ENCODE results near the gene PARD3.

PARD3 gene

DNA sequence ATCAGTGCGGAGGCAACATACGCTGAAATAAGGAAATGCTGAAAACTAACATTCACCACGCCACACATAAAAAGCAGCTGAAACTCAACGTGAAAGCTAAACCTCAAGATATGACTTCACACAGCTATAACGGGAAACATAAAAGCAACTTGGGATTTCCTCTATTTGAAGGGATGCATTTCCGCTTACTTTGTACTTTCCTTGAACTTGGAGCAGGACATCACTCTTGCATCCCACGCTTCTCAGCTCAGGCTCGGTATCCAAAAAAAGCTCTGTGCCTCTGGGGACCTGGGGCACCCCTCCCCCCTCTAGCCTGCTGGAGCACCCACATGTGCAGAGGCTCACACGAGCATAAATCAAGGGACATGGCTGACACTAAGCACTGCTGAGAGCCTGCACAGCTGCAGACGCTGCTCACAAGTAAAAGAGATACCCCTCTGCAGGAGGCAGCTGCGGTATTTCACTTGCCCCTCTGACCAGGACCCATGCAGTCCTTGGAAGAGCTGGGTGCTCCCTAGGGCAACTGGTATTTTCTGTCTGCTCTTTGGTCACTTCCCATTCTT is 34.2 kb downstream of the PARD3 start:
- Histone ChIP-seq H3K36me3 (ENCODE audit: insufficient read depth, low read length) (no peaks in the 10 kb centered on the region), H3K4me3 (ENCODE audit: low read depth, low read length) (peak overlapping the region; percentile 35; the same call in 1 of the 2 replicates), H3K79me2 (ENCODE audit: control insufficient read depth, insufficient read depth, low read length, unreplicated experiment) (peaks cover 28% of the 10 kb centered on the region), H3K27me3 (ENCODE audit: insufficient read depth, low read length) (no peaks in the 10 kb centered on the region), H3K27ac (ENCODE audit: low read depth, low read length) (no peak overlapping the region; the same call in 1 of the 2 replicates), H3K4me1 (ENCODE audit: control insufficient read depth, insufficient read depth, low read length, unreplicated experiment) (peaks cover 28% of the 10 kb centered on the region), H2AFZ (ENCODE audit: low read length, unreplicated experiment) (no peak overlapping the region)

- no peaks in the 10 kb centered on the region for H3K27me3 ChIP-seq (ENCODE audit: insufficient read depth, low read length)
- no peak overlapping the region for H3K4me3 ChIP-seq (ENCODE audit: low read depth, low read length)
- H3K4me1 ChIP-seq (ENCODE audit: control insufficient read depth, insufficient read depth, low read length, unreplicated experiment): peaks cover 28% of the 10 kb centered on the region
- peaks cover 45% of the 10 kb centered on the region for H3K79me2 ChIP-seq (ENCODE audit: control insufficient read depth, insufficient read depth, low read length, unreplicated experiment)
- H3K36me3 ChIP-seq (ENCODE audit: insufficient read depth, low read length): no peaks in the 10 kb centered on the region
- H2AFZ ChIP-seq (ENCODE audit: low read length, unreplicated experiment): no peak overlapping the region
- no peak overlapping the region for H3K27ac ChIP-seq (ENCODE audit: low read depth, low read length)
Observed at GRCh38 chr10:34778237-34778636, 36.9 kb downstream of the PARD3 start.

DNA sequence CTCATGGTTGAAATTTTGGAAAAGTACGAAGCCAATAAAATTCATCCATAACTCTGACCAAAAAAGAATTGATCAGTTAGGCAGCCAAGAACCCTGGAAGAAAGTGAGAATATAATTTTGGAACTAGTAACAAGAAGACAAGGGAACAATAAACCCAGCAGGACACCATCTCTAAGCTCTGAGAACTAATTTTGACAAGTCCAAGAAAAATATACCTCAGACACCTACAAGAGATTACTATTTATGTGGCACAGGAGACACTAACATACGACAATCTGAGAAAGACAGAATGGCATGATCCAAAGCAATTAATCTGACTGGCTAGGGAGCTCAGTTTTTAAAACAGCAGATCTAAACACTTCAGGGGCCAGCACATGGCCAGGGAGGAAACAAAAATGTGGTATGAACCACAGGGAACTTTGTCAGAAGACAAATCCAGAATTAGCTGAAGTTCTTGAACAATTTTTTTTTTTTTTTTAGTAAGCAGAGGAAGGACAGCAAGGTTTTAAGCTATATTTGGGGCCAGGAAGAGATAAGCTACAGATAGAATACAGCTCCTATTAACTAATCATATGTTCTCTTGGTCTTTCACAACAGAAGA is 38.9 kb downstream of the PARD3 start:
- Histone ChIP-seq H3K36me3 (ENCODE audit: insufficient read depth, low read length) (no peaks in the 10 kb centered on the region), H3K27me3 (ENCODE audit: insufficient read depth, low read length) (no peaks in the 10 kb centered on the region), H2AFZ (ENCODE audit: low read length, unreplicated experiment) (no peak overlapping the region), H3K4me3 (ENCODE audit: low read depth, low read length) (no peak overlapping the region), H3K27ac (ENCODE audit: low read depth, low read length) (no peak overlapping the region), H3K79me2 (ENCODE audit: control insufficient read depth, insufficient read depth, low read length, unreplicated experiment) (peaks cover 44% of the 10 kb centered on the region), H3K4me1 (ENCODE audit: control insufficient read depth, insufficient read depth, low read length, unreplicated experiment) (peaks cover 16% of the 10 kb centered on the region)

GRCh38 chr10:34775044-34775637 is 40.0 kb downstream of the PARD3 start:
- no peak overlapping the region for H3K4me3 ChIP-seq (ENCODE audit: low read depth, low read length)
- H3K27ac ChIP-seq (ENCODE audit: low read depth, low read length): no peak overlapping the region
- peaks cover 5% of the 10 kb centered on the region for H3K4me1 ChIP-seq (ENCODE audit: control insufficient read depth, insufficient read depth, low read length, unreplicated experiment)
- H3K79me2 ChIP-seq (ENCODE audit: control insufficient read depth, insufficient read depth, low read length, unreplicated experiment): peaks cover 45% of the 10 kb centered on the region
- H2AFZ ChIP-seq (ENCODE audit: low read length, unreplicated experiment): no peak overlapping the region
- H3K27me3 ChIP-seq (ENCODE audit: insufficient read depth, low read length): no peaks in the 10 kb centered on the region
- no peaks in the 10 kb centered on the region for H3K36me3 ChIP-seq (ENCODE audit: insufficient read depth, low read length)

- H3K79me2 ChIP-seq (ENCODE audit: control insufficient read depth, insufficient read depth, low read length, unreplicated experiment): peaks cover 44% of the 10 kb centered on the region
- peaks cover 6% of the 10 kb centered on the region for H3K4me1 ChIP-seq (ENCODE audit: control insufficient read depth, insufficient read depth, low read length, unreplicated experiment)
- H3K36me3 ChIP-seq (ENCODE audit: insufficient read depth, low read length): no peaks in the 10 kb centered on the region
- no peaks in the 10 kb centered on the region for H3K27me3 ChIP-seq (ENCODE audit: insufficient read depth, low read length)
- H3K4me3 ChIP-seq (ENCODE audit: low read depth, low read length): no peak overlapping the region
- H3K27ac ChIP-seq (ENCODE audit: low read depth, low read length): no peak overlapping the region
- H2AFZ ChIP-seq (ENCODE audit: low read length, unreplicated experiment): no peak overlapping the region
Observed at GRCh38 chr10:34773636-34774630, 41.2 kb downstream of the PARD3 start.

DNA sequence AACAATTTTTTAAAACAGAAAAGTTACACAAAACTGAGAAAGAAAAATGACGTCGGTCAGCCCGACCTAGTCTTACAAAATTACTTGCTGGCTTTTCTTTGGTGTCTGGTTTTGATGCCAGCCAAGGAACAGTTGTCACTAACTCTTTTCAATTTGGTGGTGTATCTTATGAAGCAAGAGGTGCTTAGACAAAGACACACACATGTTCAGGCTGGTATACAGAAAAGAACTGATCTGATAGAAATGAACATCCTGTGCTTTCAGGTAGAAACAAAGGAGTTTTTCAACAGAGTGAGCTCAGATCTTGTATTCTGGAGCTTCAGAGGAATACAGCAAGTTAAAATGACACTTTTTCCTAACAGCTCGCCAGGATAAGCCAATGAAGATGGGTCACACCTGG is 43.6 kb downstream of the PARD3 start:
- peaks cover 5% of the 10 kb centered on the region for H3K4me1 ChIP-seq (ENCODE audit: control insufficient read depth, insufficient read depth, low read length, unreplicated experiment)
- H3K4me3 ChIP-seq (ENCODE audit: low read depth, low read length): no peak overlapping the region
- no peak overlapping the region for H2AFZ ChIP-seq (ENCODE audit: low read length, unreplicated experiment)
- no peak overlapping the region for H3K27ac ChIP-seq (ENCODE audit: low read depth, low read length)
- no peaks in the 10 kb centered on the region for H3K27me3 ChIP-seq (ENCODE audit: insufficient read depth, low read length)
- H3K79me2 ChIP-seq (ENCODE audit: control insufficient read depth, insufficient read depth, low read length, unreplicated experiment): peaks cover 37% of the 10 kb centered on the region
- no peaks in the 10 kb centered on the region for H3K36me3 ChIP-seq (ENCODE audit: insufficient read depth, low read length)

- Histone ChIP-seq H3K36me3 (ENCODE audit: insufficient read depth, low read length) (no peaks in the 10 kb centered on the region), H3K27ac (ENCODE audit: low read depth, low read length) (no peak overlapping the region), H3K79me2 (ENCODE audit: control insufficient read depth, insufficient read depth, low read length, unreplicated experiment) (peaks cover 34% of the 10 kb centered on the region), H2AFZ (ENCODE audit: low read length, unreplicated experiment) (no peak overlapping the region), H3K4me1 (ENCODE audit: control insufficient read depth, insufficient read depth, low read length, unreplicated experiment) (peaks cover 5% of the 10 kb centered on the region), H3K4me3 (ENCODE audit: low read depth, low read length) (no peak overlapping the region), H3K27me3 (ENCODE audit: insufficient read depth, low read length) (no peaks in the 10 kb centered on the region)
Observed at GRCh38 chr10:34771106-34771505, 44.0 kb downstream of the PARD3 start.

DNA sequence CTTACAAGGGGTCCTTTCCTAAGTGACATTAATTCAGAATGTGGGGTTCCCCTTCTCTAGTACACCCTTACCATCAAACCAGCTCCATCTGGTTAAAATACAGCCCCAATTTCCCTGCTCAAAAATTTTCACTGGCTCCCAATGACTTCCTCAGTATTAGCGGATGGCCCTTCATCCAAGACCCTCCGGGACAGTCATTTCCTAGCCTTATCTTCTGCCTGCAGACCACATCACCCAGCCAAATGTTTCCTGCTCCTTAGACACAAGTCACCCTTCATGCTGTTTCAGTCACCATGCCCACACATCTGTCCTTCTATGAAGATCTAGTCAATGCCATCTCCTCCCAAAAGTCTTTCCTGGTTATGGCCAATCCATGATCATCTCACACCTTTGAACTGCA is 45.2 kb downstream of the PARD3 start:
- Histone ChIP-seq H3K79me2 (ENCODE audit: control insufficient read depth, insufficient read depth, low read length, unreplicated experiment) (peaks cover 22% of the 10 kb centered on the region), H3K27ac (ENCODE audit: low read depth, low read length) (no peak overlapping the region), H3K36me3 (ENCODE audit: insufficient read depth, low read length) (no peaks in the 10 kb centered on the region), H3K27me3 (ENCODE audit: insufficient read depth, low read length) (no peaks in the 10 kb centered on the region), H3K4me3 (ENCODE audit: low read depth, low read length) (no peak overlapping the region), H3K4me1 (ENCODE audit: control insufficient read depth, insufficient read depth, low read length, unreplicated experiment) (peaks cover 5% of the 10 kb centered on the region), H2AFZ (ENCODE audit: low read length, unreplicated experiment) (no peak overlapping the region)

- no peak overlapping the region for H2AFZ ChIP-seq (ENCODE audit: low read length, unreplicated experiment)
- peaks cover 5% of the 10 kb centered on the region for H3K4me1 ChIP-seq (ENCODE audit: control insufficient read depth, insufficient read depth, low read length, unreplicated experiment)
Observed at GRCh38 chr10:34768972-34769330, 46.1 kb downstream of the PARD3 start.

GRCh38 chr10:34768261-34768971 is 46.7 kb downstream of the PARD3 start:
- Histone ChIP-seq H2AFZ (ENCODE audit: low read length, unreplicated experiment) (no peak overlapping the region), H3K4me3 (ENCODE audit: low read depth, low read length) (no peak overlapping the region), H3K27me3 (ENCODE audit: insufficient read depth, low read length) (no peaks in the 10 kb centered on the region), H3K79me2 (ENCODE audit: control insufficient read depth, insufficient read depth, low read length, unreplicated experiment) (peaks cover 20% of the 10 kb centered on the region), H3K36me3 (ENCODE audit: insufficient read depth, low read length) (no peaks in the 10 kb centered on the region), H3K27ac (ENCODE audit: low read depth, low read length) (no peak overlapping the region), H3K4me1 (ENCODE audit: control insufficient read depth, insufficient read depth, low read length, unreplicated experiment) (peaks cover 5% of the 10 kb centered on the region)

More at GRCh38 chr10:34768972-34769330, 46.1 kb downstream of the PARD3 start:
- no peak overlapping the region for H3K4me3 ChIP-seq (ENCODE audit: low read depth, low read length)
- peaks cover 24% of the 10 kb centered on the region for H3K79me2 ChIP-seq (ENCODE audit: control insufficient read depth, insufficient read depth, low read length, unreplicated experiment)
- H3K27me3 ChIP-seq (ENCODE audit: insufficient read depth, low read length): no peaks in the 10 kb centered on the region
- H3K36me3 ChIP-seq (ENCODE audit: insufficient read depth, low read length): no peaks in the 10 kb centered on the region
- H3K27ac ChIP-seq (ENCODE audit: low read depth, low read length): no peak overlapping the region
